Left forelimb (tissue), 1 donor: ENCODE measurements around the gene ZNF786.
"Not testable (repeated sequence)": the region's sequence is repeated elsewhere in the genome, so short reads cannot be mapped to it uniquely, and the experiment has no call there.

Experiments
- DNase-seq: peaks from one replicate; pipeline ENCODE4 v3.0.0-alpha.2; 2018; ENCODE audit warnings: low spot score

Gene ZNF786

GRCh38 chr7:149077594-149077993, 12.9 kb downstream of the ZNF786 start:
- no peak for DNase-seq

DNA sequence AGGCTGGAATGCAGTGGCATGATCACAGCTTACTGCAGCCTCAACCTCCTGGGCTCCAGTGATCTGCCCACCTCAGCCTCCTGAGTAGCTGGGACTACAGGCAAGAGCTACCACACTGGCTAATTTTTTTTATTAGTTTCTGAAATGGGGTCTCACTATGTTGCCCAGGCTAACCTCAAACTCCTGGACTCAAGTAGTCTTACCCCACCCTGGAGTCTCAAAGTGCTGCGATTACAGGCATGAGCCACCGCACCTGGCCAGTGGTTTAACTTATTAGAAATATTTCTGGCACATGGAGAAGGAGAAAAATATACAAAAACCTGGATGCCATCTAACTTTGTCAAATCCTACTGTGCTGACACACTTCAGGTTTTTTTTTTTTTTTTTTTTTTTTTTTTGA, 15.2 kb downstream of the ZNF786 start:
- DNase-seq: no peak

DNA sequence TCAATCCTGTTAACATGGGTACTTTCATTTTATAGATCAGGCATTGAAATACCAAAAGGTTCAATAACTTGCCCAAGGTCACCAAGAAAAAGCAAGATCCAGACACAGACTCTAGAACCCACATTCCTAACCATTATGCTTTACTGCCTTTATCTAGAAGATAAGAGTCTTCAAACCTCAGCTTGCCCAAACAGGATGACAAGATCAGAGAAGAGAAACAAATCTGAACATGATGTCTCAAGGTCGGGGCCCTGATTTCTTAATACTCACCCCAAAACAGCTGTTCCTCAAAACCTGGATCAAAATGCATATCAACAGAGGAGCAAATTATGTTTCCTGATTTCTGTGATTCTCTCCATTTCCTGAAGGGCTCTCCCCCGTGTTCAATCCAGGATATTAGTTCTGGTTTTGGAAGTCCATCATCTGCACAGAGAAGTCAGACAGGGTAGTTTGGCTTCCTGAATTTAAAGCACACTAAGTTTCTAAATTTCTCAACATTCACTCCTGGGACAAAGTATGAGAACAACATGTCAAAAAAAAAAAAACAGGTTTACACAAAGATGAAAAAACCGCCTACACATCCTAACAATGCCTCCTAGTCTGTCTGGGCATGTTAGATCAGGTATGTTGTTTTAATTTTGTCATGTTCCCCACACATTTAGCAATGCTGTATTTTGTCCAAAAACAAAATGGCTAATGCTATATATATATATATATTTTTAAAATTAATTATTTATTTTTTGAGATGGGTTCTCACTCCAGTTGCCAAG, 16.2 kb downstream of the ZNF786 start:
- DNase-seq: no peak

- no peak for DNase-seq
Measured at GRCh38 chr7:149072438-149072775, 18.1 kb downstream of the ZNF786 start.

DNA sequence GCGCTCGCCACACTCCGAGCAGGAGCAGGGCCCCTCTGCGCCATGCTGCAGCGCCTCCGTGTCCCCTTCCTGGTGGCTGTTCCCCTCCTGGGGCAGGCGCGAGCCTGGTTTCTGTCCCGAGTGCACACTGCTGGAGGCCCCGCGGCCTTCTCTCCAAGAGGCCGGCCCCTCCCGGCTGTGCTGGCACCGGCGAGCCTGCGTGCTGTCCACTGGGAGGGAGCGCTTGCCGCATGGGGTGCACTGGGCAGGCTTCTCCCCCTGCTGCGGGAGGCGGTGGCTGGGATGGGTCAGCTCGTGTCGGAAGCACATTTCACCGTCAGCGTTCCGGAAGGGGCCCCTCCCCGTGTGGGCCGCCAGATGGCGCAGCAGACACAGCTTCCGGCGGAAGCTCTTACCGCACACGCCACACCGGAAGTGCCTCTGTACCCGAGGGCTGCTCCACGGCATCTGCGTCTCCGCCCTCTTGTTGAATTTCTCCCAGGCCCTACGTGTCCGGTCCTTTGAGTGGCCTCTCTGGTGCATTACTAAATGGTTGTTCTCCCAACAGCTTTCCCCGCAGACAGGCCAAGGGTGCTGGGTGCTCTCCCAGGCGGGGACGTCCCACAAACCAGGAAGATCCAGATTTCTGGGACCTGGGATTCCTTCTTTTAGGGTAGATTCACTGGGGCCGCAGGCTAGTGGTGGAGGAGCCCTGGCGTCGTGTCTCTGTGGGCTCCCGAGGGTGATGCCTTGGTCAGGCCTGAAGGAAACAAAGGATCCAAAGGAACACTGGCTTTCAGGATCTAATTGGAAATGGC, 18.7 kb downstream of the ZNF786 start:
- no peak for DNase-seq

DNA sequence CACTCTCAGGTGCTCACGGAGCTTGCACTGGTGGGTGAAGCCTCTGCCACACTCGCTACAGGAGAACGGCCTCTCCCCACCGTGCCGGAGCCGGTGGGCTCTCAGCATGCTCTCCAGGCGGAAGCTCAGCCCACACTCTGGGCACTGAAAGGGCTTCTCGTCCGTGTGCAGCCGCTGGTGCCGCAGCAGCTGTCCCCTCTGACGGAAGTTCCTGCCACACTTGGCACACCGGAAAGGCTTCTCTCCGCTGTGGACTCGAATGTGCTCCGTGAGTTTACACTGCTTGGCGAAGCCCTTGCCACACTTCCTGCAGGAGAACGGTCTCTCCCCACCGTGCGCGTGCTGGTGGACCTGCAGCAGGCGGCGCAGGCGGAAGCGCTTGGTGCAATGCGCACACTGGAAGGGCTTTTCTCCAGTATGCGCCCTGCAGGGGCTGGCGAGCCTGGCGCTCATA, 19.3 kb downstream of the ZNF786 start:
- DNase-seq: no peak

- DNase-seq: no peak
Measured at GRCh38 chr7:149070372-149071125, 20.0 kb downstream of the ZNF786 start.

DNA sequence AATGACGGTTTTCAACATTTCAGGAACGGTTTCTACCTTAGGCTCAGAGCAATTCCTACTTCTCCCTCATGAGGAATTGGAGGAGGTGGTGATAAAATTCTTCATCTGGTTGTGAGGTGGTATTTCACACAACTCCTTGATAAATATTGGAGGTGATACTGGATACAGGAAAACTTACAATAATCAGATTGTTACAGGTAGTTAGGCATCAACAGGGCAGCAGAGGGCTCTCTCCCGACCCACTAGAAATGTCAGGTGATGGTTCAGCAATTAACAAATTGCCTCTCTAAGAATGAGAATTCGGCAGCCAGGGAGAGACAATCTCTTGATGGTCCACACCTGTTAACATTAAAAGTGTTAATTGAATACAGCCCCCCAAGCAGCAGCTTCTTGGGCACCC, 22.6 kb downstream of the ZNF786 start:
- no peak for DNase-seq

DNA sequence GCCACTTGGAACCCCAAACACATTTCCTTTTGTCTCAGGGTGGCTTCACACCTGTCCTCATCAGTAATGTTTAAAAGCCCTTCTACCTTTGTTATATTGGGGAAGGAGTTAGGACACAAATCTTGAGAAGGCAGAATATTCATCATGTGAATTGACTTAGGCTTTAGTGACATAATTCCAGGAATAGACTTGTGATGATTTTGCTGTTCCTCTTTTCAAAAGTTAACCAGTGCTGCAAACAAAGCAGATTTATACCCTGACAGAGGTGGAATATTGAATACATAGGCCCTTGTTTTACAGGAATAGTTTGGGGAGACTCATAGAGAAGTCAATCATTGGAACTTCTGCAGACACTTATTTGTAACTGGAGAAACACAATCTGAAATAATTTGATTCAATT, 27.0 kb downstream of the ZNF786 start:
- DNase-seq: no peak

- DNase-seq: not testable (repeated sequence)
Measured at GRCh38 chr7:149062217-149062899, 28.2 kb downstream of the ZNF786 start.

- no peak for DNase-seq
Measured at GRCh38 chr7:149060156-149060555, 30.4 kb downstream of the ZNF786 start.

DNA sequence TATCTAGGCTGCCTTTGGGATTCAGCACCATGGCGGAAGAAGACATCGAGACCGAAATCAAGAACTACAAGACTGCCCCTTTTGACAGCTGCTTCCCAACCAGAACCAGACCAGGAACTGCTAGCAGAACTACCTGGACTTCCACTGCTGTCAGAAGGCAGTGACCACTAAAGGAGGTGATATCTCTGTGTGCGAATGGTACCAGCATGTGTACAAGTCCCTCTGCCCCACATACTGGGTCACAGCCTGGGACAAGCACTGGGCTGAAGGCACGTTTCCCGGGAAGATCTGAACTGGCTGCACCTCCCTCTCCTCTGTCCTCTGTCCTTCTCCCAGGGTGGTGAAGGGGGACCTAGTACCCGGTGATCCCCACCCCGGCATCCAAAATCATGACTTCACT, 36.6 kb downstream of the ZNF786 start:
- no peak for DNase-seq

- DNase-seq: no peak
Measured at GRCh38 chr7:149053384-149053783, 37.1 kb downstream of the ZNF786 start.

DNA sequence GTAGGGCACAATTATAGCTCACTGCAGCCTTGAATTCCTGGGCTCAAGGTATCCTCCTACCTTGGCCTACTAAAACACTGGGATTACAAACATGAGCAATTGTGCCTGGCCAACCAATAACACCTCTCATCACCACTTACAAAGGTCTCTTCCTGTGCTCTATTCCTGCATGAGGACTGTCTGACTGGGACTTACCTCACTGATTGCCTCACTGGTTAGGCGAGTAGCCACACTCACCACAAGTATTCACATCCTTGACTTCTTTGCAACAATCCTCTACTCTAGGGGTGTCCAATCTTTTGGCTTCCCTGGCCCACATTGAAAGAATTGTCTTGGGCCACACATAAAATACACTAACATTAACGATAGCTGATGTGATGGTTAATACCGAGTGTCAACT, 39.6 kb downstream of the ZNF786 start:
- no peak for DNase-seq

GRCh38 chr7:149048805-149049204, 41.7 kb downstream of the ZNF786 start:
- DNase-seq: no peak

GRCh38 chr7:149046416-149046815, 44.1 kb downstream of the ZNF786 start:
- DNase-seq: no peak

- DNase-seq: no peak
Measured at GRCh38 chr7:149043936-149044335, 46.6 kb downstream of the ZNF786 start.

DNA sequence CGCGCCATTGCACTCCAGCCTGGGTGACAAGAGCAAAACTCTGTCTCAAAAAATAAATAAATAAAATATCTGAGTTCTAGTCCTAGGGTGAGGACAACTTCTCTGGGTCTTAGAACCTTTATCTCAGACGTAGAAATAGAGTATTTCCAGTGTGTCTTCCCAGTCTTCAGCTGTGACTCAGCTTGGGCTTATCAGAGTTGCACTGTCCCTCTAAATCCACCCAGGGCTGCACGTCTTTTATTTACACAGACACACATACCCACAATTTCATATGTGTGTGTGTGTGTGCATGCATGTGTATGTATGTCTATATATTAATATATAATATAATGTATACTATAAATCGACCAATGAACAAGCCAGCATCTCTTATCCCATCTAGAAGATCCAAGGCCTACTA, 49.2 kb downstream of the ZNF786 start:
- no peak for DNase-seq

DNA sequence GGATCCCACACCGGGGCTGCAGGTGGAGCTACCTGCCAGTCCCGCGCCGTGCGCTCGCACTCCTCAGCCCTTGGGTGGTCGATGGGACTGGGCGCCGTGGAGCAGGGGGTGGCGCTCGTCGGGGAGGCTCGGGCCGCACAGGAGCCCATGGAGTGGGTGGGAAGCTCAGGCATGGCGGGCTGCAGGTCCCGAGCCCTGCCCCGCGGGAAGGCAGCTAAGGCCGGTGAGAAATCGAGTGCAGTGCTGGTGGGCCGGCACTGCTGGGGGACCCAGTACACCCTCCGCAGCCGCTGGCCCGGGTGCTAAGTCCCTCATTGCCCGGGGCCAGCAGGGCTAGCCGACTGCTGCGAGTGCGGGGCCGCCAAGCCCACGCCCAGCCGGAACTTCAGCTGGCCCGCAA, 51.9 kb downstream of the ZNF786 start:
- DNase-seq: not testable (repeated sequence)

GRCh38 chr7:149036676-149037075, 53.8 kb downstream of the ZNF786 start:
- no peak for DNase-seq

DNA sequence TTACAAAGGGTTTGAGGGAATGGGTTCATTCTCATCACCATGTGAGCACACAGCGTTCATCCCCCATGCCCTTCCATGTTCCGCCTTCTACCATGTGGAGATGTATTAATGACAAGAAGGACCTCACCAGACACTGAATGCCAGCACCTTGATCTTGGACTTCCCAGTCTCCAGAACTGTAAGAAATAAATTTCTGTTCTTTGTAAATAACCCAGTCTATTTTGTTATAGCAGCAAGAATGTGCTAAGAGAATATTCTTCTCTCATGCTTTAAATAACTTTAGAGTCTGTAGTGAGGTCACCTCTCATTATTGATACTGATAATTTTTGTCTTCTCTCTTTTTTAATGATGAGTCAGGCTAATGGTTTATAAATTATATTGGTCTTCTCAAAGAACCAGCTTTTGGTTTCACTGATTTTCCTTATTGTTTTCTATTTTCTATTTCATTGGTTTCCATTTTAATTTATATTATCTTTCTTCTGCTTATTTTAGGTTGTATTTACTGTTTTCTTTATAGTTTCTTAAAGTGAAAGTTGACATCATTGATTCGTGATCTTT, 59.1 kb downstream of the ZNF786 start:
- no peak for DNase-seq

DNA sequence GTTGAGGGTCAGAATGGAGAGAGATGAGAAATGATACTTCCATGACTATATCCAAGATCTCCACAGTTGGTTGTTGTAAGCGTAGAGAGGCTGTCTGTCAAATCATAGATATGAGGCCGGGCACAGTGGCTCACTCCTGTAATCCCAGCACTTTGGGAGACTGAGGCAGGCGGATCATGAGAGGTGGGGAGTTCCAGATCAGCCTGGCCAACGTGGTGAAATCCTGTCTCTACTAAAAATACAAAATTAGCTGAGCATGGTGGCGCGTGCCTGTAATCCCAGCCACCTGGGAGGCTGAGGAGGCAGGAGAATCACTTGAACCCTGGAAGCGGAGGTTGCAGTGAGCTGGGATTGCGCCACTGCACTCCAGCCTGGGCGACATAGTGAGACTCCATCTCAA, 60.1 kb downstream of the ZNF786 start:
- not testable (repeated sequence) for DNase-seq
